Ascending aorta (tissue), 2 donors: ENCODE data around the gene UQCRH. TPM values are rescaled to one million over a fixed set of nuclear protein-coding genes. Genes with fewer than 3 reads are reported as not detected.

Experiments
- DNase-seq, 2 donors: peaks; one replicate each; pipeline ENCODE4 v3.0.0-alpha.2; 2019; ENCODE audit warnings: low spot score in 2 of 2
- H3K27ac ChIP-seq, 2 donors: fragments of 200-600 bp; sonication (generic); one replicate each; pipeline ENCODE4 v1.5.1; 2016 to 2017; ENCODE audit warnings: mild to moderate bottlenecking in 1 of 2
- H3K27me3 ChIP-seq: fragments of 200-600 bp; sonication (generic); one replicate; pipeline ENCODE4 v1.5.1; 2017
- H3K36me3 ChIP-seq, 2 donors: fragments of 200-600 bp; sonication (generic); one replicate each; pipeline ENCODE4 v1.5.1; 2016
- H3K4me1 ChIP-seq, 2 donors: fragments of 200-600 bp; sonication (generic); one replicate each; pipeline ENCODE4 v1.5.1; 2016 to 2017; ENCODE audit warnings: mild to moderate bottlenecking in 1 of 2
- H3K4me3 ChIP-seq, 2 donors: fragments of 200-600 bp; sonication (generic); one replicate each; pipeline ENCODE4 v1.5.1; 2016 to 2017; ENCODE audit warnings: mild to moderate bottlenecking in 1 of 2
- H3K9me3 ChIP-seq, 2 donors: fragments of 200-600 bp; sonication (generic); one replicate each; pipeline ENCODE4 v1.5.1; 2016
- CTCF ChIP-seq, 3 experiments: fragments of 200-600 bp in 2 of 3; fragments of 450-650 bp in 1 of 3; sonication (generic) in 2 of 3; IDR thresholded peaks; one replicate each; pipeline ENCODE4 v1.5.1; 2016 to 2019; ENCODE audit warnings: antibody characterized with exemption in 3 of 3, mild to moderate bottlenecking in 1 of 3, moderate library complexity in 1 of 3
- intact Hi-C: fragments of 100-400 bp; cut with DNase I; formaldehyde crosslinking; loops from one replicate; pipeline ENCODE4 v1.15.1; 2023
- total RNA-seq: library from RNA; depleted of rRNA; stranded (reverse); fragments of >200 nt; gene quantifications from one replicate; pipeline ENCODE4 v1.1.0, GENCODE V29; 2016

Gene UQCRH
- total RNA-seq, 1 donor from 2014 or later, result 120 TPM

GRCh38 chr1:46280092-46280491, 23.4 kb upstream of the UQCRH start:
- Histone ChIP-seq H3K4me3 (no peak overlapping the region), H3K4me1 (no peaks in the 10 kb centered on the region), H3K9me3 (no peaks in the 10 kb centered on the region), H3K36me3 (peaks cover 50 to 74% of the 10 kb centered on the region in 2 donors), H3K27me3 (no peaks in the 10 kb centered on the region), H3K27ac (no peak overlapping the region)
- DNase-seq, result no peak
- intact Hi-C loops, result no loop called here
- no peak for TF ChIP-seq CTCF (IDR thresholded peaks at IDR 0.05)

DNA sequence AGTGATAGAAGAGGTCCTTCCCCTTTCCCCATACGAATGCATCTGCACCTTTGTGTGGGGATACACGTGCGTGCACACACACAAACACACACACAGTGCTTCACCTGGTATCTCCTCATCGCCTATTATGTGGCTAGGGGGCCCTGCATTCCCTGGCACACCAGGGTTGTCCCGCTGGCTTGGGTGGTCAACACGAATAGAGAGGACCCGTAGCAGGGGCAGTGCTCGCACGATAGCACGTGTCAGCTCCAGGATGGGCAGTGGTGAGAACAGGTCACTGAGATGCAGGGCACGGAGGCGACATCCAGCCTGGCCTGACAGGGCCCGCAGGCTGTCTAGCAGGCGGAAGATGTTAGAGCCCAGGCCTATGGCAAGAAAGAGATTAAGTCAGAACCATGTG, 22.5 kb upstream of the UQCRH start:
- Histone ChIP-seq H3K27ac (no peak overlapping the region), H3K9me3 (no peaks in the 10 kb centered on the region), H3K4me1 (no peaks in the 10 kb centered on the region), H3K36me3 (peaks cover 59 to 84% of the 10 kb centered on the region in 2 donors), H3K27me3 (no peaks in the 10 kb centered on the region), H3K4me3 (no peak overlapping the region)
- no peak for TF ChIP-seq CTCF (IDR thresholded peaks at IDR 0.05)
- DNase-seq, result no peak
- intact Hi-C loops, result no loop called here

DNA sequence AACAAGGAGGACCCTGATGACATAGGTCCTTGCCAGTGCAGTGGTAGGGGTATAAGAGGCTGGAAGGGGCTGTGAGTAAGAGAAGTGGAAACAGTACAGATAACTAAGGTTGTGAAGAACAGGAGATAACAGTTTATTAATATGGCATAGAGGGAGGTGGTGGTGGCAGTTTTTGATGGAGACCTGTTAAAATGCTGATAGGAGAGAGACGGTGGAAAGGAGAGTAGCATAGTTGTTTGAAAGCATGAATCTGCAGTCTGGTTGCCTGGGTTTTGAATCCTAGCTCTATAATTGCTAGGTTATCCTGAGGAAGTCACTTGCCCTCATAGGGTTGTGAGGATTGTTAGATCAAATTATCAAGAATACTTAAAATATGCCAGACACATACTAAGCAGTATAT, 19.4 kb upstream of the UQCRH start:
- no peaks in the 10 kb centered on the region for H3K4me1 ChIP-seq
- peaks cover 59 to 92% of the 10 kb centered on the region in 2 donors for H3K36me3 ChIP-seq
- no peak overlapping the region for H3K4me3 ChIP-seq
- H3K27ac ChIP-seq, result no peak overlapping the region
- intact Hi-C loops, result no loop called here
- H3K9me3 ChIP-seq, result no peaks in the 10 kb centered on the region
- H3K27me3 ChIP-seq, result no peaks in the 10 kb centered on the region
- DNase-seq, result no peak
- no peak for TF ChIP-seq CTCF (IDR thresholded peaks at IDR 0.05)

- no peak for TF ChIP-seq CTCF (IDR thresholded peaks at IDR 0.05)
- intact Hi-C loops, result no loop called here
- no peak overlapping the region for H3K27ac ChIP-seq
Measured at GRCh38 chr1:46284597-46285564, 18.6 kb upstream of the UQCRH start.

DNA sequence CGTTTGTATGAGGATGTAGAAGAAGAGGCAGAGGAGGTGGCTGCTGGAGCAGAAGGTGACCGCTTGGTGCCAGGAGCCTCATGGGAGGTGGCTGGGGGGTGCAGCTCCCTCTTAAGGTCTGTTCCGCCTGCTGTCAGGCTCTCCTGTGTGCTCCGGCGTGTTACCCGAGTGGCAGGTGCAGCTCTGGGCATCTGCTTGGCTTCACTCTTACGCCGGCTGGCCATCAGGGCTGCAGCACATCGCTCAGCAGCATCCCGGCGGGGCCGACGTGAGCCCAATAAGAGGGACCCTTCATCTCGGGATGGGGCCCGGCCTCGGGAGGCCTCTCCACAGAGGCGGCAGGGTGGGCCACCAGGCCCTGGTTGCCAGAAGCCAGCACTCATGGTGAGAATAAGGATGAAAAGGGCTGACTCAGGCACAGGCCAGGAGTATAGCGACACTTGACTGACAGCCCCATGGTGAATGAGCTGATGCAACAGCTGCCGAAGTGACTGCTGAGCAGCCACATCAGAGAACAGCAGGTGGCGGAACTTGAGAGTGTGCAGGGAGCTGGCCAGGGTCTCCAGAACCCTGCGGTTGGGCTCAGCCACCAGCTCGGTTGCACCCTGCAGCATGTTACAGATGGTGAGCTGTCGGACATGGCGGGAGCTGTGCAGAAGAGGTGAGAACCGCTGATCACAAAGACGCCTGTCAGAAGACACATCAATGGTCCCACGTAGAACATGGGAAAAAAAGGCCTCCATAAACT, 17.6 kb upstream of the UQCRH start:
- no peaks in the 10 kb centered on the region for H3K4me1 ChIP-seq
- no peak overlapping the region for H3K4me3 ChIP-seq
- no peaks in the 10 kb centered on the region for H3K27me3 ChIP-seq
- no peak for DNase-seq
- H3K27ac ChIP-seq, result no peak overlapping the region
- TF ChIP-seq CTCF (IDR thresholded peaks at IDR 0.05), result no peak
- H3K36me3 ChIP-seq, result peaks cover 53 to 76% of the 10 kb centered on the region in 2 donors
- intact Hi-C loops, result no loop called here
- H3K9me3 ChIP-seq, result no peaks in the 10 kb centered on the region

More at GRCh38 chr1:46284597-46285564, 18.6 kb upstream of the UQCRH start:
- DNase-seq, result no peak
- Histone ChIP-seq H3K9me3 (no peaks in the 10 kb centered on the region), H3K36me3 (peaks cover 61 to 86% of the 10 kb centered on the region in 2 donors), H3K4me1 (no peaks in the 10 kb centered on the region), H3K27me3 (no peaks in the 10 kb centered on the region), H3K4me3 (no peak overlapping the region)
